ENCODE data around the gene ENPP3. TPM values are rescaled to one million over a fixed set of nuclear protein-coding genes. Genes with fewer than 3 reads are reported as not detected.

ENPP3 gene
- total RNA-seq, 1 donor from 2014 or later, result not detected

- TF ChIP-seq, protein P1, sequence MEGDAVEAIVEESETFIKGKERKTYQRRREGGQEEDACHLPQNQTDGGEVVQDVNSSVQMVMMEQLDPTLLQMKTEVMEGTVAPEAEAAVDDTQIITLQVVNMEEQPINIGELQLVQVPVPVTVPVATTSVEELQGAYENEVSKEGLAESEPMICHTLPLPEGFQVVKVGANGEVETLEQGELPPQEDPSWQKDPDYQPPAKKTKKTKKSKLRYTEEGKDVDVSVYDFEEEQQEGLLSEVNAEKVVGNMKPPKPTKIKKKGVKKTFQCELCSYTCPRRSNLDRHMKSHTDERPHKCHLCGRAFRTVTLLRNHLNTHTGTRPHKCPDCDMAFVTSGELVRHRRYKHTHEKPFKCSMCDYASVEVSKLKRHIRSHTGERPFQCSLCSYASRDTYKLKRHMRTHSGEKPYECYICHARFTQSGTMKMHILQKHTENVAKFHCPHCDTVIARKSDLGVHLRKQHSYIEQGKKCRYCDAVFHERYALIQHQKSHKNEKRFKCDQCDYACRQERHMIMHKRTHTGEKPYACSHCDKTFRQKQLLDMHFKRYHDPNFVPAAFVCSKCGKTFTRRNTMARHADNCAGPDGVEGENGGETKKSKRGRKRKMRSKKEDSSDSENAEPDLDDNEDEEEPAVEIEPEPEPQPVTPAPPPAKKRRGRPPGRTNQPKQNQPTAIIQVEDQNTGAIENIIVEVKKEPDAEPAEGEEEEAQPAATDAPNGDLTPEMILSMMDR (IDR thresholded peaks at IDR 0.05), result no peak
- no peaks in the 10 kb centered on the region for H3K36me3 Mint-ChIP-seq (ENCODE audit: low read depth)
Measured at GRCh38 chr6:131721161-131721560, 84.1 kb downstream of the ENPP3 start.

DNA sequence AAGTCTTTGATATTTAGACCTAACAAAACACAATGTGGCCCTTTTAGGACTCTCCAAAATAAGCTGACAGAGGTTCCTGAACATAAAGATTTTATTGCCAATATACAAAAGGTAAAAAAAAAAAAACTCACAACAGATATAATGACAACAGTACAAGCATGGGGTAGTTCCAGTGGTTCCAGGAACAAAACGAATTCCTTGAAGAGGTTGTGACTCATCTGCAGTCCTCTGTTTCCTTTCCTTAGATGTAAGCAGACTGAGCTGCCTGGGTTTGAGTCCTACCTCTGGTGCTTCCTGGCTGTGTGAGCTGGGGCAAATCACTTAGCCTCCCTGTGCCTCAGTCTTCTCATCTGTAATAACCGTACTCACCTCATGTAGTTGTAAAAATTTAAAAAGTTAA is 87.0 kb downstream of the ENPP3 start:
- Mint-ChIP-seq H3K4me1 (ENCODE audit: low read depth) (peaks cover 9% of the 10 kb centered on the region), H3K27ac (ENCODE audit: unreplicated experiment) (no peak overlapping the region), H3K9me3 (ENCODE audit: low read depth) (peaks cover 5% of the 10 kb centered on the region), H3K4me3 (ENCODE audit: unreplicated experiment) (no peak overlapping the region), H3K36me3 (ENCODE audit: low read depth) (no peaks in the 10 kb centered on the region), H3K27me3 (ENCODE audit: low read depth) (no peaks in the 10 kb centered on the region)
- DNase-seq (ENCODE audit: low spot score), result no peak
- TF ChIP-seq, protein P1 (IDR thresholded peaks at IDR 0.05), result no peak

More at GRCh38 chr6:131721161-131721560, 84.1 kb downstream of the ENPP3 start:
- H3K4me3 Mint-ChIP-seq (ENCODE audit: unreplicated experiment), result no peak overlapping the region
- H3K27me3 Mint-ChIP-seq (ENCODE audit: low read depth), result no peaks in the 10 kb centered on the region
- no peaks in the 10 kb centered on the region for H3K9me3 Mint-ChIP-seq (ENCODE audit: low read depth)
- no peak for DNase-seq (ENCODE audit: low spot score)
- no peak overlapping the region for H3K27ac Mint-ChIP-seq (ENCODE audit: unreplicated experiment)
- no peaks in the 10 kb centered on the region for H3K4me1 Mint-ChIP-seq (ENCODE audit: low read depth)

DNA sequence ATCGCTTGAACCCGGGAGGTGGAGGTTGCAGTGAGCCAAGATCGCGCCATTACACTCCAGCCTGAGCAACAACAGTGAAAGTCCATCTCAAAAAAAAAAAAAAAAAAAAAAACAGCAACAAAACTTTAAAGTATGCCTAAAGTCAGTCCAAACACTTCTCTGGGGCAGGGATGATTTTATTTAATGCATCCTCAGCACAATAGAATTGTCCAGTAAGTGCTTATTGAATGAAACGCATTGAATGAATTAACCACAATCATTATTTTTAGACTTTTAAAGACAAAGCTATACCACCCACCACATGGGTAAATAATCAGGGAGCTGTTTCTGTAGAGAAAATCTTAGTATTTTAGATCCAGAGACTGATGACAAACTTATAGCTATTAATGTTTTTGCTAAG is 90.4 kb downstream of the ENPP3 start:
- Mint-ChIP-seq H3K4me1 (ENCODE audit: low read depth) (peaks cover 9% of the 10 kb centered on the region), H3K4me3 (ENCODE audit: unreplicated experiment) (no peak overlapping the region), H3K9me3 (ENCODE audit: low read depth) (peaks cover 10% of the 10 kb centered on the region), H3K27me3 (ENCODE audit: low read depth) (no peaks in the 10 kb centered on the region), H3K36me3 (ENCODE audit: low read depth) (peaks cover 3% of the 10 kb centered on the region), H3K27ac (ENCODE audit: unreplicated experiment) (no peak overlapping the region)
- no peak for DNase-seq (ENCODE audit: low spot score)
- TF ChIP-seq, protein P1 (IDR thresholded peaks at IDR 0.05), result no peak

DNA sequence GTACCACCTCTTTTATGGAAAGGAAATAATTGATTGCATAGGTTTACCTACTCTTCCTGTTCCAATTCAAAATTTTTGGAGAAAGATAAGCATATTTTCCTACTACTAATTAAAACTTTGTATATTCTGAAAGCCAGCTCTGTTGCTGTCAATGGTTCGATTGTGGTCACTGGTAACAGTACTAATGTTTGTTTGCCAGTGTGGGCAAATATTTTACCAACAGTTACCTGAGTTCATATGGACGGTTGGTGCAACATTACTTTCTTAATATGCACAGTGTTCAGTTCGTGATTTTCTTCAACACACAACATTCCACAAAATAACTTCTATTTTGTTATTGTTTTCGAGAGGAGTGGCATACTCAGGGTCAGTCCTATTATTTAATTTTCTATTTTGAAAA is 90.8 kb downstream of the ENPP3 start:
- Mint-ChIP-seq H3K4me3 (ENCODE audit: unreplicated experiment) (no peak overlapping the region), H3K27me3 (ENCODE audit: low read depth) (no peaks in the 10 kb centered on the region), H3K27ac (ENCODE audit: unreplicated experiment) (no peak overlapping the region), H3K4me1 (ENCODE audit: low read depth) (peaks cover 9% of the 10 kb centered on the region), H3K9me3 (ENCODE audit: low read depth) (peaks cover 10% of the 10 kb centered on the region), H3K36me3 (ENCODE audit: low read depth) (peaks cover 3% of the 10 kb centered on the region)
- no peak for DNase-seq (ENCODE audit: low spot score)
- TF ChIP-seq, protein P1 (IDR thresholded peaks at IDR 0.05), result no peak

GRCh38 chr6:131728296-131728939 is 91.3 kb downstream of the ENPP3 start:
- H3K9me3 Mint-ChIP-seq (ENCODE audit: low read depth), result peaks cover 10% of the 10 kb centered on the region
- peaks cover 3% of the 10 kb centered on the region for H3K36me3 Mint-ChIP-seq (ENCODE audit: low read depth)
- H3K27ac Mint-ChIP-seq (ENCODE audit: unreplicated experiment), result no peak overlapping the region
- no peak overlapping the region for H3K4me3 Mint-ChIP-seq (ENCODE audit: unreplicated experiment)
- TF ChIP-seq, protein P1 (IDR thresholded peaks at IDR 0.05), result no peak
- H3K27me3 Mint-ChIP-seq (ENCODE audit: low read depth), result no peaks in the 10 kb centered on the region
- peaks cover 12% of the 10 kb centered on the region for H3K4me1 Mint-ChIP-seq (ENCODE audit: low read depth)
- DNase-seq (ENCODE audit: low spot score), result no peak

Measured in chondrocyte (in vitro differentiated cells).